Measurements from ENCODE around the gene INF2.

Gene INF2

GRCh38 chr14:104676694-104677511, 12.5 kb upstream of the INF2 start:
- peak; percentile 31 for DNase-seq

DNA sequence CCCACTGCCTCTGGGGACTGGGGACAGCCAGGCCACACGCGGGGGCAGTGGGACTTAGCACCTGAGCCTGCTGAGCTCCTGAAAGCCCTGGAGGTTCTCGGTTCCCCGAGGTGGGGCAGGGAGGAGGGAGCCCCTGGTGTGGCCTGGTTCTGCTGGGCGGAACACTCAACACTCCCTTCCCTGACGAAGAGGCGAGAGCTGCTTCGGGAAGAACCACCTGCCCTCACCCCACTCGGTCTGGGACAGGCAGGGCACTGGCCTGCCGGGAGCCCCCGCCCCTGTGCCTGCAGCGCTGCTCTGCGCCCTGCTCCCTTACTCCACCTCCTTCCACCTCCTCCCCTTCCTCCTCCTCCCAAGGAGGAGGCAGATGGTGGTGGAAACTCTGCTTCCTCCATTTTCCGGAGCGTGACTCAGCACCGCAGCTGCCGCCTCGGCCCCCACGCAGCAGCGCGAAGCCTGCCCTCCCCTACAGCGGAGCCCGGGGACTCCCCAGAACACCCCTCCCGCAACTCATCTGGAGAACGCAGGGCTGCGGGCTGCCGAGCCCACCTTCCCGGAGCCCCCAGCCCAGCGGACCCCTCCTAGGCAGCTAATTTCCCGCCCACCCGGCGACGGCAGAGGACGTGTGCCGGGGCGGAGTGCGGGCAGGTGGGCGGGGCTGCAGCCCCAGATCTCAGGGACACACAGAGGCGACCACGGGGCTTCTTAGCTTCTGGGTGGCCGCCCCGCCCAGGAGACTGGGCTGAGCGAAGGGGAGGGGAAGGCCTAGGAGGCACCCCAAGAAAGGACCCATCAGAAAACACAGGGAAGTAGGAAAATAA, 11.7 kb upstream of the INF2 start:
- peak; percentile 87 for DNase-seq

DNA sequence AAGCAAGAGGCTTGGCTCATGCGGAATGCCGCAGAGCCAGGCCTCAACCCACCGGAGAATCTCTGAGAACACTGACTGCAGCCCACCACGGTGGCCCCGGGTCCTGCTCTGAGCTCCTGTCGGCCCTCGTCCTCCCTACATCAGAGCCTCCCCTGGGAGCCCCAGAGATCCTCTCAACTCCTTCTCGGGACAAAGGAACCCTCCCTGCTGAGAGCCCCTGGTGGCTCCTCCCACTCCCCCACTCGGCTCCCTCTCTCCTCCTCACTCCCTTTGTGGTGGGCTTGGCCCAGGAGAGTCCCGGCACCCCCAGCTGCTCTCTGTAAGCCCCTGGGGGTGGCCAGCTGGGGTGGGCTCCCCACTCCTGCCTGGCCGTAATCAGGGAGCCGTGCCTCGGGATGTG, 11.1 kb upstream of the INF2 start:
- peak; percentile 70 for DNase-seq

- DNase-seq: no peak
Measured at GRCh38 chr14:104678901-104679705, 10.3 kb upstream of the INF2 start.

DNA sequence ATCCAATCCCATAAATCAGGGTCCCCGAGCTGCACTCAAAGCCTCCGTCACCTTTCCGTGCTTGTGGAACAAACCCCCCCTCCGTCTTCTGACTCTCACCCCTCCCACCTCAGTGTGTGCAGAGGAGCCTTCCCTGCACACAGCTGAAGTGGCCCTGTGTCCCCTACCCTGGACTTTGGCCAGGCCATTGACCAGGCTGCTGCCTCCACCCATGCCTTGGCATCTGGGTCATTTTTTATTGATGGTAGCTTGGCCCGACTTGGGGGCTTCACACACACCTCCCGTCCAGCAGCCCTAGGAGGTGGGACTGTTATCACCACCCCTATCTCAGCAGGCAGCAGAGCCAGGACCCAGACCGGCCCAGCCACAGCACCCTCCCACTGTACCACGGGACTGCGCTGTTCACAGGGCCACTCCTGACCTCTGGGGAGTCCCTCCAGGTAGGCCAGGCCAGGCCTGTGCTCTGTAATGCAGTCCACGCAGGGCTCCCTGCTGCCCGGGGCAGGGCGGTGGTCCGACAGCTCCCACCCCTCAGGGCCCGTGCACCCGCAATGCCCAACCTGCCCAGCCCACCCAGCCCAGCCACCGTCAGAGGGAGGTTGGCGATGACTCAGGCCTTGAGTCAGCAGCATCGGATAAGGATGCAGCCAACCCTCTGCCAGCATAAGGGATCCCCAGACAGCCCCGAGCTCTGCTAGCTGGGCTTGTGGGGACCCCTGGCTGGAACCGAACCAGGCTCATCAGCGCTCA, 9.2 kb upstream of the INF2 start:
- peak; percentile 86 for DNase-seq

- peak; percentile 86 for DNase-seq
Measured at GRCh38 chr14:104680806-104681688, 8.4 kb upstream of the INF2 start.

GRCh38 chr14:104681689-104682074, 7.7 kb upstream of the INF2 start:
- peak; percentile 88 for DNase-seq

GRCh38 chr14:104682107-104682593, 7.3 kb upstream of the INF2 start:
- DNase-seq: peak; percentile 67

DNA sequence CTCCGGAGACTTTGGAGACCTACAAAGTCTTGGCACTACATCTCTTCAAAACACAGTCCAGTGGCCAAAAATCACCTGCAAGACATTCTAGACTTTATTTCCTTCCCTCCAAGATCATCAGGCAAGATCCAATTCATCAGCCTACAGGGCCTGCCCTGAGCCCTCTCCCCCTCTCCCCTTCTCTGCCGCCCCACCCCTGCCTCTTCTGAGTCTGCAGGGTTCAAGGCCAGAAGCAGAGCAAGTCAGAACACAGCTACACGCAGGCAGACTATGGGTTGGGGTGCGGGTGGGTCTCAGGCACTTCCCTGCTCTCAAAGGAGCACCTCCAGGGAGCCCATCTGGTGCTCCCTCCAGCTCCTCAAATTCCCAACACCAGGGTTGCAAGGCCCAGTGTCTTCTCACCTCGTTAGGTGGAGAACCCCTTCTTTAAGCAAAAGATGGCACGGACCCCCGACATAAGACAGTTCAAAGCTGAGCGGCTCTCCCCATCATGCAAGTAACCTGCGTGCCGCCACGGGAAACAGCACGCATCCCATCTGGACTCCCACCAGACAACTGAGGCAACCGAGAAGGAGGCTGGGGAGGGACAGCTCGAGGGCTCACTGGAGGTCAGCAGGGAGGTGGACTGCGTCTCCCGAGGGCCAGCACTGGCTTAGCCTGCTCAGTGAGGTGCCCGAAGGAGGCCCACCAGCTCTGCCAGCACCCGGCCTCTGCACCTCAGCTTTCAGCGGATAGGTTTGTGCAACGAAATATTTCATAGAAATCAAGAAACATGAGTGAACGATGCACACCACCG, 5.6 kb upstream of the INF2 start:
- DNase-seq: no peak

DNA sequence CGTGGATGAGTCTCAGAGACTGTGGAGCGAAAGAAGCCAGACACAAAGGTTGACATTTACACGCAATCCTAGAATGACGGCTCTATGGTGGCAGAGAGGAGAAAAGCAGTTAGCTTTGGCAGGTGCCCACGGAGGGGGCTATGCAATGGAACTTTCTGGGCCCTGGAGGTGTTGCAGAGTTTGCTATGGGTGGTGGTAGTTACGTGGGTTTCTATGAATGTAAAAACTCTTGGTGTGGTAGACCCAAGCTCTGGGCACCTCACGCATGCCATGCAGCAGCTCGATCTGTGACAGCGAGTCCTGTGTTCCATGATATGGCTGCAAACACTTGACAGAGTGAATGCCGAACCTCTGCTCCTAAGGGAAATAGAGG, 5.0 kb upstream of the INF2 start:
- no peak for DNase-seq

DNA sequence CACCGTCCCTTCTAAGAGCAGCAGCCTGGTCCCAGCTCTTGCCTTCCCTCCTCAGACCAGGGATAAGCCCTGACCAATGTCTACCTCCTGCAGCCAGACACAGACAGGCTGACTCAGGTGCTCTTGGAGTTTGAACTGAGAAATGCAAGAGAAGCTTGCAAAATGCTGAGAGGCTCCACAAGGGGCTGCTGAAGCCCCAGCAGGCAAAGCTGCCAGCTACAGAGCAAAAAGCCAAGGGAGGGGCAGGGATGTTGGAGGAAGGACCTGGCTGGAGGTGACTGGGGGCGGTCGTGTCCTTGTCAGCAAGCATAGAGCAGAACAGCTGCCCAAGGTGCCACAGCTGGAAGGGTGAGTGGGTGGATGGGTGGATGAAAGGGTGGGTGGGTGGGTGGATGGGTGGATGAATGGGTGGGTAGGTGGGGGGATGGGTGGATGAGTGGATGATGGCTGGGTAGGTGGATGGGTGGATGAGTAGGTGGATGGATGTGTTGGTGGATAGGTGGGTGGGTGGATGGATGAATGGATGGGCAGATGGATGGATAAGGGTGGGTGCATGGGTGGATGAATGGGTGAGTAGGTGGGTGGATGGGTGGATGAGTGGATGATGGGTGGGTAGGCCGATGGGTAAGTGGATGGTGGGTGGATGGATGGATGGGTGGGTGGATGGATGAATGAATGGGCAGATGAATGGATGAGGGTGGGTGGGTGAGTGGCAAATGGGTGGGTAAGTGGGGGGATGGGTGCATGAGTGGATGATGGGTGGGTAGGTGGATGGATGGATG, 4.0 kb upstream of the INF2 start:
- no peak for DNase-seq

DNA sequence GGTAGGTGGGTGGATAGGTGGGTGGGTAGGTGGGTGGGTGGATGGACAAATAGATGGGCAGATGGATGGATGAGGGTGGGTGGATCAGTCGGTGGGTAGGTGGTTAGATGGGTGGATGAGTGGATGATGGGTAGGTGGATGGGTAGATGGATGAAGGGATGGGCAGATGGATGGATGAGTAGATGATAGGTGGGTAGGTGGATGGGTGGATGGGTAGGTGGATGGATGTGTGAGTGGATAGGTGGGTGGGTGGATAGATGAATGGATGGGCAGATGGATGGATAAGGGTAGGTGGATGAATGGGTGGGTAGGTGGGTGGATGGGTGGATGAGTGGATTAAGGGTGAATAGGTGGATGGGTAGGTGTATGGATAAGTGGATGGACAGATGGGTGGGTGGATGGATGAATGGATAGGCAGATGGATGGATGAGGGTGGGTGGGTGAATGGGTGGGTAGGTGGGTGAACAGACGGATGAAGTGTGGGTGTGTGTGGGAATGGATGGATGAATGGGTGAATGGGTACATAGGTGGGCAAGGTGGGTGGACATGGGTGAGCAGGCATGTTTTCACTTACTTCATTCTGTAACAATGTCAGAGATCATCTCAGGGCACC, 3.3 kb upstream of the INF2 start:
- DNase-seq: no peak

- DNase-seq: no peak
Measured at GRCh38 chr14:104686624-104687517, 2.5 kb upstream of the INF2 start.

DNA sequence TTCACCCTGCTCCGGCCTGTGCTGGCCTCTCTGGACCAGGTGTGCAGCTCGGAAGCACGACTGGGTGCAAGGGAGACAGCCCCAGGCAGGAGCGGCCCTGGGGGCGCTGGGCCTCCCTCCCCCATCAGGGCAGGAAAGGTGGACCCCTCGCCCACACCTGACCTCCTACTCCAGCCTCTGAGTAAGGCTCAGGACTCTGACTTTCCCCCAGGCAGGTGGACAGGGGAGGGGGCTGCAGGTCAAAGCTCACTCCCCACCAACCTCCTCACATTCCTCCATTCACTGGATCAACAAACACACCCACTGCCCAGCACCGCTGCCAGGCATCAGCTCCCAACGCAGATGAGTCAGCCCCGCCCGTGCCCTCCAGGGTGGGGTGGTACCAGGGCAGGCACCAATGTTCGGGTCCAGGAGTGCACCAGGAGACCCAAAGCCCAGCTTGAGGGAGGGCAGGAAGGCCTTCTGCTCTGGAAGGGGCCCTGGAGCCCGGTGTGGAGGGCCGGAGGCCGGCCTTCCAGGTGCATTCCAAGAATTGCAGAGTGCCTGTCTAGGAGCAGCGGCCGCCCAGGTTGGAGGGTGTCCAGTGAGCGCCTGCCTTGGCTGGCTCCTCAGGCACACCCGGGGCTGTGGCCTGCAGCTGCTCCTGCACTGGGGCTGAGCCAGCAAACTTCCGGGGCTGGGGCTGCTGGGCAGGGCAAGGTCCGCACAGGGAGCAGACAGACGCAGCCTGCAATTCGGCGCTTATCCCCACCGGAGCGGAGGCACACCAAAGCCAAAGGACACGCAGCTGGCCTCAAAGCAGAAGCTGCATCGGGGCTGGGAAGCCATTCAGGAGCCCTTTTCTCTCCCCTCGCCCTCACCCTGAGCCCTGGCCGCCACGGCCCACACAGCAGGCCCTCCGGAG, 1.6 kb upstream of the INF2 start:
- DNase-seq: peak; percentile 35

DNA sequence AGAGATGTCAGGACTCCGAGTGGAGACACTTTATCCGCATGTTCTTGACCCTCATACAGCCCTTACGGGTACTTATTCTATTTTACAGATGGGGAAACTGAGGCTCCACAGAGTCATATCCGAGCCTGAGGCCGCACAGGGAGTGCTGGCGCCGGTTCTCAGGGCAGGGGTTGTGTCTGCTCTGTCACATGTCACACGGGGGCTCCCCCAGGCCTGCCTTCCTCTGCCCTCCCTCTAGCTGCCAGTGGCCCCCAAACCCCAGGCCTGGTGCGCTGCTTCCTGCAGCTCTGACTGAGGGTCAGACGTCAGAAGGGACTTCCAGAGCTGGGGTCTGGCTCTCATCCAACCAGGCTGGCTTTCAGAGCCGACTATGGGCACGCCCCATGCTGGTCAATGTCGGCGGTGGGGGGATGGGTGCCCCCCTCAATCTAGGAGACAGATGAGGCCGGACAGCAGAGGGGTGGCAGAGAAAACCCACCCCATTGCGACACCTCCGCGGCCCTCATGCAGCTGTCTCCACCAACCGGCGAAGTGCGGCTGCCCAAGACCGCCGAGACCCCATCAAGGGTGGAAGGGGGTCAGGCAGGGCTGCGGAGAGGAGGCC, 811 bp upstream of the INF2 start:
- no peak for DNase-seq

All from fibroblast of skin of back (primary cell).